Activated naive CD8-positive, alpha-beta T cell (primary cell): ENCODE results near the gene CDKN1A.

Source experiments
- H3K27ac Mint-ChIP-seq: one replicate; pipeline ENCODE4 v1.8.0; 2021; ENCODE audit warnings: mixed read lengths
- H3K27me3 Mint-ChIP-seq: one replicate; pipeline ENCODE4 v1.8.0; 2021; ENCODE audit warnings: mixed read lengths
- H3K36me3 Mint-ChIP-seq: one replicate; pipeline ENCODE4 v1.8.0; 2021; ENCODE audit warnings: mixed read lengths
- H3K4me1 Mint-ChIP-seq: one replicate; pipeline ENCODE4 v1.8.0; 2021; ENCODE audit warnings: low read depth, mixed read lengths
- H3K4me3 Mint-ChIP-seq: one replicate; pipeline ENCODE4 v1.8.0; 2021; ENCODE audit warnings: mild to moderate bottlenecking, mixed read lengths
- H3K9me3 Mint-ChIP-seq: one replicate; pipeline ENCODE4 v1.8.0; 2021; ENCODE audit warnings: low read depth, mixed read lengths

CDKN1A gene

DNA sequence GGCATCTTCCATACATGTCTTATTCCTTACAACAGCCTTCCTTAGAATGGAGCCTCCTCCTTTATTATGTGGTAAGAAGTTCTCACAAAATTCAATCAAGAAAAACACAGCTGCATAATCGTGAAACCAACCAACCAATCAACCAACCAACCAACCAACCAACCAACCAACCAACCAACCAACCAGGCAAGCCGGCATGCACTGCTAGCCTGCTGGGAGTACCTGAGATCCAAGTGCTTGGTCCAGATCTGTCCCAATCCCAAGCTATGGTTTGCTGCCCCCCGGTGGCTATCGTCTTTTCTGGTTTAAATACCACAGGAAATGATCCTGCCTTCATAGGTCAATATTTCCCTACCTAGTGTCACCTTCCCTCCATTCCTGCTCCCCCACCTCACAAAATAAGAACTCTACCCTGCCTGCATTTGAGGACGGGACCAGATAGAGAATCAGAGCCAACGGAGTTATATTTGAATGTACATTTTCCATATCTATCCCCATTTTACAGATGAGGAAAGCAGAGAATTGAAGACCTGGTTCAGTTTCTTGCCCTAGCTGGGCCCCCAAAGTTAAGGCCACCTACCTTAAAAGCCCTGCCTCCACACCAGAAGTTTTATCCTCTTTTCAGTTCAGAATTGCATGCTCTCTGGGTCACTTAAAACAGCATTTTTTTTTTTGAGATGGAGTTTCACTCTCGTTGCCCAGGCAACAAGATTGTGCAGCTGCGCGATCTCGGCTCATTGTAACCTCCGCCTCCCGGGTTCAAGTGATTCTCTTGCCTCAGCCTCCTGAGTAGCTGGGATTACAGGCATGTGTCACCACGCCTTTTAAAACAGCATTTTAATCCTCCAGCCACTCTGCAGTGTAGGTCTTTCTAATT is 46.2 kb downstream of the CDKN1A start:
- peaks cover 13% of the 10 kb centered on the region for H3K4me1 Mint-ChIP-seq
- H3K27ac Mint-ChIP-seq, result no peak overlapping the region
- no peaks in the 10 kb centered on the region for H3K9me3 Mint-ChIP-seq
- no peaks in the 10 kb centered on the region for H3K27me3 Mint-ChIP-seq
- no peak overlapping the region for H3K4me3 Mint-ChIP-seq
- no peaks in the 10 kb centered on the region for H3K36me3 Mint-ChIP-seq

DNA sequence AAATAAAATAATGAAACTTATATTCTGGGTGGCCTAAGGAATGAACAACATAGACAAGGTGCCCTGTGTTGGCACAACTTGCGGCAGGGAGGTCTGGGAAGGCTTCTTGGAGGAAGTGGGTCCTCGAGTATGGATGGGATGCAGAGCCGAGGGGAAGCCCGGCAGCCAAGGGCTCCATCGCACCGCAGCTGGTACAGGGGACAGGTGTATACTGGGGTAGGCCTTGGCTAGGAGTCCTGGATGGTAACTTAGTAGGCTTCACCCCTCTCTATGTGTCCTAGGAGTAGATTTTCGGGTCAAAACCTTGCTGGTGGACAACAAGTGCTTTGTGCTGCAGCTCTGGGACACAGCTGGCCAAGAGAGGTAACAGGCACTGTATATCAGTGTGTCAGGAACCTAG is 47.1 kb downstream of the CDKN1A start:
- H3K9me3 Mint-ChIP-seq, result no peaks in the 10 kb centered on the region
- H3K4me3 Mint-ChIP-seq, result no peak overlapping the region
- no peaks in the 10 kb centered on the region for H3K27me3 Mint-ChIP-seq
- peaks cover 13% of the 10 kb centered on the region for H3K4me1 Mint-ChIP-seq
- H3K27ac Mint-ChIP-seq, result no peak overlapping the region
- no peaks in the 10 kb centered on the region for H3K36me3 Mint-ChIP-seq

DNA sequence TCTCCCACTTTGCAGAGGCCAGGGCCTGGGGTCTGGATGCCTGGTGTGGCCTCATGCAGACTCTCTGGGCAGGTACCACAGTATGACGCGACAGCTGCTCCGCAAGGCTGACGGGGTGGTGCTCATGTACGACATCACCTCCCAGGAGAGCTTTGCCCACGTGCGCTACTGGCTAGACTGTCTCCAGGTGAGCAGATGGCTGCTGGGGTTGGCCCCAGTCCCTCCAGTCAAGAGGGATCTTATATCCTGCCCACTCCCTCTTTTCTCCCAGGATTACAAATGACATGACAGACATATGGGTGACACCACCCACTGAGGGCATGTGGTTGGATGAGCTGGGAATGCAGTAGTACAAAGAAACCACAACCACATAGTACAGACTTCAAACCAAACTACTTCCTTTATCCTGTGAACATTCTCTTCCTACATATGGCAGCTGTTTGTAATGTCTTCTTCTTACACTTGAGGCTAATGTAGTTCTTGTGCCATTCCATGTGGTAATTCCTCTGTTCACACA is 49.0 kb downstream of the CDKN1A start:
- H3K36me3 Mint-ChIP-seq, result no peaks in the 10 kb centered on the region
- no peak overlapping the region for H3K27ac Mint-ChIP-seq
- no peak overlapping the region for H3K4me3 Mint-ChIP-seq
- H3K4me1 Mint-ChIP-seq, result peaks cover 13% of the 10 kb centered on the region
- H3K9me3 Mint-ChIP-seq, result no peaks in the 10 kb centered on the region
- H3K27me3 Mint-ChIP-seq, result no peaks in the 10 kb centered on the region

DNA sequence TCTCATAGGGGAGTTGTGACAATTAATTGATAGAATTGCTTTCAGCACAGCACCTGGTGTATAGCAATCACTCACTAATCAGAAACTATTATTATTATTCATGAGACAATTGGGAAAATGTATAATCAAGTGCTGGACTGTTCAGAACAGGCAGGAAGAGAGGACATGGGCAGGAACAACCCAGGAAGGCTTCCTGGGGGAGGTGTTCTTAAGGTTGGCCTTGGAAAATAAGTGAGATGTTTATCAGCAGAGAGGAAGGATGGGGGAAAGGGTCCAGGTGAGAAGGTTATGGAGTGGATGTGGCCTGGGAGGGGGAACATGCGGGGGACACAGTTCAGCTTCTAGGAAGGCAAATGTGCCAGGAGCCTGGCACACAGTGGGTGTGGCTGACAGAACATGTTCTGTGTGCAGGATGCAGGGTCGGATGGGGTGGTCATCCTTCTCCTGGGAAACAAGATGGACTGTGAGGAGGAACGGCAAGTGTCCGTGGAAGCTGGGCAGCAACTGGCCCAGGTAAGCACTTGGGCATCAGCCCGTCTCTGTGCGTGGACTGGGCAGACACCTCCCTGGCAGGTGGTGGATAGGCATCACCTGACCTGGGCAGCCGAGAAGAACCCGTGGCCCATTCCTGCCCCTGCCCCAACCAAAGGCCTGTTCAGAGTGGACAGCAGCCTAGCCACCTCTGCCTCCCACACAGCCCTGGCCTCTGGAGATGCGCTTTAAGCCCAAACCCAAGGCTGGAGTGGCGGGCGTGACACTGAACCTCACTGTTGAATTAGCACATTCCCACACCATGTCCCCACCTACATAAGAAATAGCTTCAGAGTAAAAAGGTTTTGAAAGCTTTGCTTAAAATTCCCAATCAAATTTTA is 50.0 kb downstream of the CDKN1A start:
- H3K9me3 Mint-ChIP-seq, result no peaks in the 10 kb centered on the region
- H3K4me1 Mint-ChIP-seq, result peaks cover 13% of the 10 kb centered on the region
- H3K27ac Mint-ChIP-seq, result no peak overlapping the region
- H3K4me3 Mint-ChIP-seq, result no peak overlapping the region
- no peaks in the 10 kb centered on the region for H3K27me3 Mint-ChIP-seq
- H3K36me3 Mint-ChIP-seq, result no peaks in the 10 kb centered on the region

DNA sequence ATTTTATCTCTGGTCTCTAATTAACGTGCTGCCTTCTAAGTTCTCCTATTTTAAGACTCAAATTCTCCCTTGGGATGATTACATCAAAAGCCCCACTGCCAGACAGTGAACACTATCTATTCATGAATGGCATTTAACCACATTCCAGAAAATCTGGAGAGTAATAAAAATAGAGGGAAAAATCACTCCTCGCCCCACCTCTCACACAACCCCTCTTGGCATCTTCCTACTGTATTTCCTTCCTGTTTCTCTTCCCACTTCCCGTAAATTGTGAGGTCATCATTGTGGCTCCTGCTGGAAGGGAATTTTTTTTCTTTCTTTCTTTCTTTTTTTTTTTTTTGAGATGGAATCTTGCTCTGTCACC is 50.6 kb downstream of the CDKN1A start:
- no peak overlapping the region for H3K27ac Mint-ChIP-seq
- H3K9me3 Mint-ChIP-seq, result no peaks in the 10 kb centered on the region
- H3K4me1 Mint-ChIP-seq, result peaks cover 13% of the 10 kb centered on the region
- no peaks in the 10 kb centered on the region for H3K27me3 Mint-ChIP-seq
- no peak overlapping the region for H3K4me3 Mint-ChIP-seq
- H3K36me3 Mint-ChIP-seq, result no peaks in the 10 kb centered on the region

DNA sequence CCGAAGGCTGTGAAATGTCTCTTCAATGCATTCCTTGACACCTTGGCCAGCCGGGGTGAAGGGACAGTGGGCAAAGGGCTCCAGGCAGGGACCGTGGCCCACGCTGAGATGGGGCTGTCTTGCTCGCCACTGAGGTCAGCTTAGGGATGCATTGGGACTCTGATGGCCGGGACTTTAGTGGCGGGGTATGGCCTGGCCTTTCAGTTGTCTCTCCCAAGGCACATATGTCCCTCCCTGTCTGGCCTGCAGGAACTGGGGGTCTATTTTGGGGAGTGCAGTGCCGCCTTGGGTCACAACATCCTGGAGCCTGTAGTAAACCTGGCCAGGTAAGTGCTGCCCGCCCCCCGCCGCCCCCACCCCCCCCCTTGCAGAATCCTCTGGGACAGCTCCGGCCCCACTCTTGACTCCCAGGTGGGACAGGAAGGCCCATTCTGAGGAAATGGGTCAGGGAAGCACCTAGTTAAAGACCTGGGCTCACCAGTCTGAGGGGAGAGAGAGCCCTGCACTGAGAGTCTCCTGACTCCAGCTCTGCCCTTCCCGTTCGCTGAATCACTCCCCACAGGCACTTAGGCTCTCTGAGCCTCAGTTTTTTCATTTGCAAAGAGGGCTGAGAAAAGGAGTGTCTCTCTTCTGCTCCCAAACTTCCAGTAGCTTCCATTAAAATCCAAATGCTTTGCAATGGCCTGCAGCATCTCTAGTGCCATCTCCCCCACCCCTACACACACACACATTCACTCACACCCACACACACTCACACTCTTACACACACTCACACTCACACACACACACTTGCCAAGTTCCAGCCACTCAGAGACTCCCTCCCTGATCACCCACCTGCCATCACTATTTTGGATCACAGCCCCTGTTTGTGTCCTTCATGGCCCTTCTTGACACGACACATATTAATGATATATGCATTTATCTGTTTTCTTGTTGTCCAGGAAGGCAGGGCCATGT is 52.2 kb downstream of the CDKN1A start:
- Mint-ChIP-seq H3K4me3 (no peak overlapping the region), H3K9me3 (no peaks in the 10 kb centered on the region), H3K27ac (no peak overlapping the region), H3K36me3 (no peaks in the 10 kb centered on the region), H3K27me3 (no peaks in the 10 kb centered on the region), H3K4me1 (peaks cover 19% of the 10 kb centered on the region)

DNA sequence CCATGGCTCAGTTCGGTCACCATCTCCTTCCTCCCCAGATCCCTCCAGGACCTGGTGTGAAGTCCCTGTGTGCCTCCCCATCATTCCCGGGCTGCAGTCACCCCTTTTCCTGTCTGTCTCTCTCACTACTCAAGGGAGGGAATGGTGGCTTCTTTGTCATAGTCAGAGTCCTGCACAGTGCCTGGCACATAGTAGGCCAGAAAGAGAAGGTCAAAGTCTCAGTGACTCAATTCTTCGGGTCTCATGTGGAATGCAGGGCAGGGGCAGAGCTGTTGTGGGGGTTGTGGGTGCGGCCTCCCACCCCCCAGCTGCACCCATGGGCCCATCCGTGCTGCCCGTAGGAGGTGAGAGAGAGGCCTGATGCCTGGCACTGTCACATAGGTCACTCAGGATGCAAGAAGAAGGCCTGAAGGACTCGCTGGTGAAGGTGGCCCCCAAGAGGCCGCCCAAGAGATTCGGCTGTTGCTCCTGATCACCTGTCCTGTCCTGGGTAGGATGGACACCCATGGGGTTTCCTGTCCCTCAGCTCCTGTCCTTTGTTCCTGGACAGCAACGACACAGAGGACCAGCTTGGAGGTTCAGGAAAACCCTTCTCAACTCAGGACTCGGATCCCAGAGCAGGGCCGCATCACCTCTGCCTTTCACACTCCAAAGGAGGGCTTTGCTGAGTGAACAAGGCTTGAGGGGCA is 53.3 kb downstream of the CDKN1A start:
- H3K9me3 Mint-ChIP-seq, result no peaks in the 10 kb centered on the region
- H3K36me3 Mint-ChIP-seq, result no peaks in the 10 kb centered on the region
- H3K27me3 Mint-ChIP-seq, result no peaks in the 10 kb centered on the region
- H3K4me3 Mint-ChIP-seq, result no peak overlapping the region
- H3K4me1 Mint-ChIP-seq, result peaks cover 16% of the 10 kb centered on the region
- H3K27ac Mint-ChIP-seq, result no peak overlapping the region

DNA sequence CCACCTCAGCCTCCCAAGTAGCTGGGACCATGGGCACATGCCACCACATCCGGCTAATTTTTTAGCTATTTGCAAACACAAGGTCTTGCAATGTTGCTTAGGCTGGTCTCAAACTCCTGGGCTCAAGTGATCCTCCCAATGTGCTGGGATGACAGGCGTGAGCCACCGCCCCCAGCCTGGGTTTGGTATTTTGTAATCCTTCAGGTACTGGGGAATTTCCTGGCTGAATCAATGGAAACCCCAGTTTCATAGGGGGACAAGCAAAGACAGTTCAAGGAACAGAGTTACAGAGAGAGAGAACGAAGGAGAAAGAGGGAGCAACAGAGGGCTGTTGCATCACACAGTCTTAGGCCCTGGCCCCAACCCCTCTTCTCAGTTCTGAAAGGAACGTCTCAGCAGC is 54.8 kb downstream of the CDKN1A start:
- H3K9me3 Mint-ChIP-seq, result no peaks in the 10 kb centered on the region
- H3K4me1 Mint-ChIP-seq, result peaks cover 8% of the 10 kb centered on the region
- no peak overlapping the region for H3K27ac Mint-ChIP-seq
- no peak overlapping the region for H3K4me3 Mint-ChIP-seq
- H3K27me3 Mint-ChIP-seq, result no peaks in the 10 kb centered on the region
- H3K36me3 Mint-ChIP-seq, result no peaks in the 10 kb centered on the region

DNA sequence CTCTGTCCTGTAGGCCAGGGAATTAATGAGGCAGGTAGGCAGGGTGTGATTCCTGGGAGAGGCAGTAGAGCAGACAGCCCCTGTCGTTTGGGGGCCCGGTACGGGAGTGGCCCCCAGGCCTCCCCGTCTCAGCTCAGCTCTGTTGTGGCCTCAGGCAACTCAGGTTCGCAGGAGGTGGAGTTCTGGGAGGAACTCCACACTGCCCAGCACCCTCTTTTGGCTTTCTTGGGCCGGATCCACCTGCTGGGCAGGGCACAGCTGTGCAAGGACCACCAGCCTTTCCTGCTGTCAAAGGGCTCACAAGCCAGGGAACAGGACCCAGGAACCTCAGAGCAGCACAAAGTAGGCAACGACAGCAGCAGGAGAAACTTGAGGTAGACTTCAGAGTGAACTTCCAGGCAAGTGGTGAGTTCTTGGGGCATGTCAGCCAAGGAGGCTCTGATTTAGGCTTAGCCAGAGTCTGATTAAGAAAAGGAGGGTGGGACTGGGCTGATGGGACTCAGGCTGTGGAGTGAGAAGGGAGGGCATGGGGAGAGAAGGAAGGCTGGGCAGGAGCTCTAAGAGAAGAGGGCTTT is 56.1 kb downstream of the CDKN1A start:
- Mint-ChIP-seq H3K27me3 (no peaks in the 10 kb centered on the region), H3K27ac (peak overlapping the region; percentile 1), H3K36me3 (no peaks in the 10 kb centered on the region), H3K4me1 (peaks cover 6% of the 10 kb centered on the region), H3K4me3 (peak overlapping the region; percentile 52), H3K9me3 (no peaks in the 10 kb centered on the region)

DNA sequence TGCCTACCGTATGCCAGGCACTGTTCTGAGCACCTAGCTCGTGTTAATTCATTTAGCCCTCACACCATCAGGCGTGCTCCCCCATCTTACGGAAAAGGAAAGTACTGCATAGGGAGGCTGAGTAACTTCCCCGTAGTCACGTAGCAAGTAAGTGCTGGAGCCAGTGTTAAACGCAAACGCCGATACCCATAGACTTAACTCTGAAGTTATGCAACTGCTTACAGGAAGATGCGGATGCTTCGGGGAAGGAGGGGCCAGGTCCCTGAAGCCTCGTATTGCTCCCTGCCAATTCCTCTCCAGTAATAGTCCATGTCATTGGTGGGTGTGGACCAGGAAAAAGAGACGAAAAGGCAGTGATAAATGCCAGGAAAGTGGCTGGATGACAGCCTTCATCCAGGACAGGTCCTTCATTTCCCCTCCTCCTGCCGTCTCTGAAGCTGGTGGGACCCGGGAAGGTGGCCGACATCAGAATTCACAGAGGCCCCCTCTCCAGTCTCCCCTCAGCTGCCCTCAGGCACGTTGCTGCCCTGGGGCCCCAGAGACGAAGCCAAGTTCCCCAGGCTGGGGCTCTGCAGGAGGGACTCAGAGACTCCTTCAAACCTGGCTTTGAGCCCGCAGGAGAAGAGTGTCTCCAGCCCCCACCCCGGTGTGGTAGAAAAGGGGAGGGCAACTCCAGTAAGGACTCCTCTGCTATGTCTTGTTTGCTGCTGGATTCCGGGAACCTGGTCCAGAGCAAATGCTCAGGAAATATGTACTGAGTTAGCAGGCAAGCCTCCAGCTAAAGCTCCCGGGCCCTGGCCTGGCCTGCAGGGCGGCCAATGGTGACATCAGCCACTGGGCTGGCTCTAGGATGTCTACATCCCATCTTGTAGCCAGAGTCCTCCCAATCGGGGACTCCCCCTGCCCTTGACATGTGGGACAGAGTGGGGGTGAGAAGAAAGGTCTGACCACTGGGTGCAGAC is 56.9 kb downstream of the CDKN1A start:
- H3K4me1 Mint-ChIP-seq, result peaks cover 6% of the 10 kb centered on the region
- H3K27me3 Mint-ChIP-seq, result no peaks in the 10 kb centered on the region
- peak overlapping the region; percentile 52 for H3K4me3 Mint-ChIP-seq
- H3K9me3 Mint-ChIP-seq, result no peaks in the 10 kb centered on the region
- no peaks in the 10 kb centered on the region for H3K36me3 Mint-ChIP-seq
- H3K27ac Mint-ChIP-seq, result peak overlapping the region; percentile 1
